Activated CD8-positive, alpha-beta T cell treated with anti-CD3 and anti-CD28 coated beads for 36 hours (primary cell): ENCODE results near the gene TSHZ3. TPM values are rescaled to one million over a fixed set of nuclear protein-coding genes. Genes with fewer than 3 reads are reported as not detected.

Experiments used
- ATAC-seq: fragments of 200-7000 bp; cut with Tn5 transposase; one replicate; pipeline ENCODE4 v1.10.0; 2021; ENCODE audit warnings: mild to moderate bottlenecking, moderate library complexity
- CTCF ChIA-PET: fragments of 350-600 bp; sonication (Branson Sonifier 250); formaldehyde crosslinking; loops from one replicate; lab custom pipeline; 2021; ENCODE audit warnings: antibody characterized with exemption; lab: Charles Lee
- POLR2A ChIA-PET: fragments of 350-600 bp; sonication (Branson Sonifier 250); formaldehyde crosslinking; loops from one replicate; lab custom pipeline; 2021; ENCODE audit warnings: antibody characterized with exemption; lab: Charles Lee
- DNase-seq: peaks from one replicate; pipeline ENCODE4 v3.0.0-alpha.2; 2020
- H3K27ac Mint-ChIP-seq: one replicate; pipeline ENCODE4 v1.8.0; 2021; ENCODE audit warnings: mild to moderate bottlenecking, mixed read lengths
- H3K27me3 Mint-ChIP-seq: one replicate; pipeline ENCODE4 v1.8.0; 2021; ENCODE audit warnings: mixed read lengths
- H3K36me3 Mint-ChIP-seq: one replicate; pipeline ENCODE4 v1.8.0; 2021; ENCODE audit warnings: low read depth, mixed read lengths
- H3K4me1 Mint-ChIP-seq: one replicate; pipeline ENCODE4 v1.8.0; 2021; ENCODE audit warnings: low read depth, mixed read lengths
- H3K4me3 Mint-ChIP-seq: one replicate; pipeline ENCODE4 v1.8.0; 2021; ENCODE audit warnings: mild to moderate bottlenecking, moderate library complexity, mixed read lengths
- H3K9me3 Mint-ChIP-seq: one replicate; pipeline ENCODE4 v1.8.0; 2021; ENCODE audit warnings: mixed read lengths
- CTCF ChIP-seq: fragments of 200-600 bp; IDR thresholded peaks from one replicate; pipeline ENCODE4 v1.8.0; 2022; ENCODE audit warnings: antibody characterized with exemption, mild to moderate bottlenecking
- intact Hi-C: fragments of 100-400 bp; cut with micrococcal nuclease; formaldehyde crosslinking; loops from one replicate; pipeline ENCODE4 v1.10.0; 2022
- total RNA-seq, 2 experiments: library from RNA; stranded (reverse); gene quantifications; one replicate each; pipeline ENCODE4 v1.2.3, GENCODE V29; 2021

TSHZ3 gene
- total RNA-seq, 2 experiments from 2014 or later, result 0.16 to 0.38 TPM

DNA sequence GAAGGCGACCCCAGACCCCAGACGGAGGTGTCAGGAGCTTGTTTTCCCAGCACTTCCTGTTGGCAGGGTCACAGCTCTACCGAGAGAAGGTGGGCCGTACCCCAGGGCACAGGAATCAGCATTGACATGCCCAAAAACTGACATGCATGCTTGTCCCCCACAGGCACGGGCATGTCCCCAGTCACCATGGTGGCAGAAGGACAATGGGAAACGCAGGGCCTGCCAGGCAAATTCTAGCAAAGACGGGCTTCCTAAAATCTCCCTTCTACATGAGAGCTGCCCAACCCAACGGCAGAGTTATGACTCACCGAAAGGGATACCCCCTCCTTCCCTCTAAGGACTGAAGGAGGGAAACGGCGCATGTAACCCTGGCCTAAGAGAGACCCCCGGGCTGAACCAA, 18.5 kb downstream of the TSHZ3 start:
- H3K4me3 Mint-ChIP-seq, result no peak overlapping the region
- H3K27ac Mint-ChIP-seq, result no peak overlapping the region
- no peaks in the 10 kb centered on the region for H3K36me3 Mint-ChIP-seq
- no peaks in the 10 kb centered on the region for H3K4me1 Mint-ChIP-seq
- H3K9me3 Mint-ChIP-seq, result no peaks in the 10 kb centered on the region
- no peak for DNase-seq
- POLR2A ChIA-PET, result no interaction called here
- intact Hi-C loops, result no loop called here
- no peak for ATAC-seq
- H3K27me3 Mint-ChIP-seq, result no peaks in the 10 kb centered on the region
- CTCF ChIA-PET, result no interaction called here
- no peak for TF ChIP-seq CTCF

GRCh38 chr19:31330237-31330636, 19.0 kb downstream of the TSHZ3 start:
- ATAC-seq (no peak), DNase-seq (no peak)
- Mint-ChIP-seq H3K4me3 (no peak overlapping the region), H3K36me3 (no peaks in the 10 kb centered on the region), H3K9me3 (no peaks in the 10 kb centered on the region), H3K27me3 (no peaks in the 10 kb centered on the region), H3K4me1 (no peaks in the 10 kb centered on the region), H3K27ac (no peak overlapping the region)
- POLR2A ChIA-PET, result no interaction called here
- intact Hi-C loops, result no loop called here
- no peak for TF ChIP-seq CTCF
- CTCF ChIA-PET, result no interaction called here

GRCh38 chr19:31329819-31330218, 19.4 kb downstream of the TSHZ3 start:
- no peak for DNase-seq
- Mint-ChIP-seq H3K27ac (no peak overlapping the region), H3K36me3 (no peaks in the 10 kb centered on the region), H3K9me3 (no peaks in the 10 kb centered on the region), H3K4me1 (no peaks in the 10 kb centered on the region), H3K27me3 (no peaks in the 10 kb centered on the region), H3K4me3 (no peak overlapping the region)
- CTCF ChIA-PET, result interaction anchor here (0.6 kb wide), 1 partner anchor 164 kb away, joined by 3 read pairs; no protein-coding TSS in a partner anchor
- intact Hi-C loops, result no loop called here
- no peak for TF ChIP-seq CTCF
- POLR2A ChIA-PET, result no interaction called here
- no peak for ATAC-seq

GRCh38 chr19:31328238-31328637, 21.0 kb downstream of the TSHZ3 start:
- ATAC-seq, result no peak
- CTCF ChIA-PET, result no interaction called here

More at GRCh38 chr19:31328238-31328637, 21.0 kb downstream of the TSHZ3 start:
- no peak overlapping the region for H3K27ac Mint-ChIP-seq
- POLR2A ChIA-PET, result no interaction called here
- peaks cover 2% of the 10 kb centered on the region for H3K27me3 Mint-ChIP-seq
- H3K4me1 Mint-ChIP-seq, result no peaks in the 10 kb centered on the region
- TF ChIP-seq CTCF, result no peak
- no peak overlapping the region for H3K4me3 Mint-ChIP-seq
- H3K36me3 Mint-ChIP-seq, result no peaks in the 10 kb centered on the region
- no peaks in the 10 kb centered on the region for H3K9me3 Mint-ChIP-seq
- intact Hi-C loops, result no loop called here
- DNase-seq, result no peak
